Gastroesophageal sphincter (tissue), 4 donors: ENCODE measurements around the gene SMARCA1. TPM values are rescaled to one million over a fixed set of nuclear protein-coding genes. Genes with fewer than 3 reads are reported as not detected.

Experiments
- ATAC-seq: fragments of 150-250 bp; one replicate; pipeline ENCODE4 v1.9.1; 2016; ENCODE audit warnings: mild to moderate bottlenecking, moderate library complexity
- H3K27ac ChIP-seq, 4 donors: fragments of 200-600 bp; sonication (generic) in 3 of 4; 1 replicate in 3 of 4; 2 replicates in 1 of 4; pipeline ENCODE4 v1.5.1; 2016 to 2019
- H3K27me3 ChIP-seq: fragments of 200-600 bp; sonication (generic); one replicate; pipeline ENCODE4 v1.5.1; 2019
- H3K36me3 ChIP-seq, 2 donors: fragments of 200-600 bp; sonication (generic); one replicate each; pipeline ENCODE4 v1.5.1; 2019; ENCODE audit warnings: control low read depth in 1 of 2
- H3K4me1 ChIP-seq, 3 donors: fragments of 200-600 bp; sonication (generic); 1 replicate in 2 of 3; 2 replicates in 1 of 3; pipeline ENCODE4 v1.5.1; 2016 to 2019; ENCODE audit warnings: control low read depth in 2 of 3
- H3K4me3 ChIP-seq, 2 donors: fragments of 200-600 bp; sonication (generic); one replicate each; pipeline ENCODE4 v1.5.1; 2019; ENCODE audit warnings: mild to moderate bottlenecking in 1 of 2, moderate library complexity in 1 of 2
- H3K9me3 ChIP-seq, 3 donors: fragments of 200-600 bp; sonication (generic); one replicate each; pipeline ENCODE4 v1.5.1; 2017 to 2019; ENCODE audit warnings: control low read depth in 2 of 3
- EP300 ChIP-seq: sonication (generic); formaldehyde crosslinking; IDR thresholded peaks from one replicate; pipeline ENCODE4 v1.6.1; 2017; ENCODE audit warnings: antibody characterized with exemption, mild to moderate bottlenecking
- POLR2A ChIP-seq, 2 donors: fragments of 450-650 bp; IDR thresholded peaks; one replicate each; pipeline ENCODE4 v1.6.1; 2017; ENCODE audit warnings: antibody characterized with exemption in 2 of 2, mild to moderate bottlenecking in 2 of 2, moderate library complexity in 1 of 2
- POLR2AphosphoS5 ChIP-seq: sonication (generic); formaldehyde crosslinking; IDR thresholded peaks from one replicate; pipeline ENCODE4 v1.6.1; 2017; ENCODE audit warnings: antibody characterized with exemption
- WGBS, 2 donors: methylation state at CpG; one replicate each; pipeline ENCODE4 v1.1.5; 2018; ENCODE audit warnings: low coverage in 1 of 2; 5-methylcytosine and 5-hydroxymethylcytosine counted together
- total RNA-seq, 4 donors: library from RNA; depleted of rRNA; stranded (reverse); fragments of >200 nt; gene quantifications; one replicate each; pipeline ENCODE4 v1.1.0, GENCODE V29; 2016
- TF ChIP-seq, protein P1 (sequence below), 4 experiments: fragments of 200-600 bp in 2 of 4; fragments of 450-650 bp in 2 of 4; sonication (generic) in 1 of 4; IDR thresholded peaks; one replicate each; pipeline ENCODE4 v1.5.1; 2017 to 2019; ENCODE audit warnings: antibody characterized with exemption in 4 of 4, mild to moderate bottlenecking in 2 of 4, moderate library complexity in 2 of 4

SMARCA1 gene
- total RNA-seq, 4 donors from 2014 or later, result 55.4 to 91.7 (median 64.1) TPM

DNA sequence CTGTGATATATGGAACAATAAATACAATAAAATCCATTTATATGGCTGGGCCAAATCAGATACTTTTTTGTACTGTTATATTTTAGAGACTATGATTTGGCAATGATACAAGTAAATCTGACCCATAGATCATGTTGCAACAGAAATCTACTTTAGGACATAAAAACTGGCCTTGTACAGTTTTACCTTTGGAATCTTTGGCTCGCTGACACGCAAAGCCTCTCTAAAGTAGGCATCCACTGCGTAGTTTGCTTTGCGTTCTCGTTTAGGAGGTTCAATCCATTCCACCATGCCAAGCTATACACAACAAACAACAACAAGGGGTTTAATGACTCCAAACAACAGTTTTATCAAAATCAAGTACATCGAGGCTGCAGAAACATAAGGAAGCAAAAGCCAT, 42.4 kb downstream of the SMARCA1 start:
- Histone ChIP-seq H3K9me3 (no peaks in the 10 kb centered on the region), H3K36me3 (peaks cover 0 to 10% of the 10 kb centered on the region in 2 donors), H3K4me3 (no peak overlapping the region), H3K4me1 (no peaks in the 10 kb centered on the region), H3K27ac (no peak overlapping the region), H3K27me3 (no peaks in the 10 kb centered on the region)
- ATAC-seq, result no peak
- TF ChIP-seq, protein P1, sequence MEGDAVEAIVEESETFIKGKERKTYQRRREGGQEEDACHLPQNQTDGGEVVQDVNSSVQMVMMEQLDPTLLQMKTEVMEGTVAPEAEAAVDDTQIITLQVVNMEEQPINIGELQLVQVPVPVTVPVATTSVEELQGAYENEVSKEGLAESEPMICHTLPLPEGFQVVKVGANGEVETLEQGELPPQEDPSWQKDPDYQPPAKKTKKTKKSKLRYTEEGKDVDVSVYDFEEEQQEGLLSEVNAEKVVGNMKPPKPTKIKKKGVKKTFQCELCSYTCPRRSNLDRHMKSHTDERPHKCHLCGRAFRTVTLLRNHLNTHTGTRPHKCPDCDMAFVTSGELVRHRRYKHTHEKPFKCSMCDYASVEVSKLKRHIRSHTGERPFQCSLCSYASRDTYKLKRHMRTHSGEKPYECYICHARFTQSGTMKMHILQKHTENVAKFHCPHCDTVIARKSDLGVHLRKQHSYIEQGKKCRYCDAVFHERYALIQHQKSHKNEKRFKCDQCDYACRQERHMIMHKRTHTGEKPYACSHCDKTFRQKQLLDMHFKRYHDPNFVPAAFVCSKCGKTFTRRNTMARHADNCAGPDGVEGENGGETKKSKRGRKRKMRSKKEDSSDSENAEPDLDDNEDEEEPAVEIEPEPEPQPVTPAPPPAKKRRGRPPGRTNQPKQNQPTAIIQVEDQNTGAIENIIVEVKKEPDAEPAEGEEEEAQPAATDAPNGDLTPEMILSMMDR (IDR thresholded peaks at IDR 0.05), result no peak
- no peak for TF ChIP-seq EP300
- TF ChIP-seq POLR2AphosphoS5, result no peak
- no peak for TF ChIP-seq POLR2A (IDR thresholded peaks at IDR 0.05)
- WGBS, 2 donors, result 86 to 93% methylated on average over 5 to 6 of the region's 6 CpGs

DNA sequence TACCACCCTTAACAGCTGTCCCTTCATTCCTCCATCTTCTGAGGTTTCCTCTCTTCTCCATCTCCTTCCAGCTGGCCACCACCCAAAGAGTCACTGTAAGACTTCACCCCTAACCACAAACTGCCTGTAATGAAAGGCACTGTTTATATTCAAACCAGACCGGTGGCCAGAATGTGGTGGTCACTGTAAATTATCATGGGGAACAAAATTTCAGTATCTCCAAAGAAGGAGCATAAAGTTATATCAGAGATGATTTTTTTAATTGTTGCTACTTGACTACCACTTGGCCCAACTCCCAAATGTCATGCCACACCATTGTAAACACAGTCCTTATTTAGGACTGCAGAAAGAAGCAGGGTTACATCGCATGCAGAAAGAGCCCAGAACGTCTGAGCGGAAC, 44.8 kb downstream of the SMARCA1 start:
- no peak for TF ChIP-seq POLR2A (IDR thresholded peaks at IDR 0.05)
- peak; percentile 39 for TF ChIP-seq POLR2AphosphoS5
- Histone ChIP-seq H3K36me3 (no peaks in the 10 kb centered on the region), H3K27ac (peak overlapping the region in 2 of 4 donors; percentile 53 to 64), H3K4me3 (no peak overlapping the region), H3K9me3 (no peaks in the 10 kb centered on the region), H3K27me3 (no peaks in the 10 kb centered on the region), H3K4me1 (no peaks in the 10 kb centered on the region)
- 47 to 50% methylated on average over 2 to 4 of the region's 4 CpGs for WGBS, 2 donors
- ATAC-seq, result peak; percentile 55

DNA sequence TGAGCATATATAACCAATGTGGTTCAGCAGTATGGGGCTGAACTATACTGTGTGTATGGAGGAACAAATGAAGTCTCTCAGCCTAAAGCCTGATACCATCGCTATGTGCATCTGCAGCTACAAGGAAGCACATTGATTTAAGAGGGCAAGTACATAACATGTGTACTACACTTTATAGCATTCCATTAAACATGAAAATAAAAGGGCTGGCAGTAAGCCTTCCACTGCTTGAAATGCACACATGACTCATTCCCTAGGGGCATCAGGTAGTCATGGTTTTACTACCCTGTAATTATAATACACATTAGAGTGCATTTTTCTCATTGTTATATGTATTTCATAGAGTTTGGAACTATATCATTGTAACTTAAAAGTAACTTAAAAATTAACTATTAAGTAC, 51.2 kb downstream of the SMARCA1 start:
- H3K4me1 ChIP-seq, result no peaks in the 10 kb centered on the region
- H3K36me3 ChIP-seq, result peaks cover 0 to 7% of the 10 kb centered on the region in 2 donors
- WGBS, 2 donors, result no CpG with 5 or more reads among the region's 1 CpG
- no peak overlapping the region for H3K4me3 ChIP-seq
- no peak overlapping the region for H3K27ac ChIP-seq
- no peak for ATAC-seq
- no peak for TF ChIP-seq POLR2AphosphoS5
- TF ChIP-seq EP300, result no peak
- no peak for TF ChIP-seq POLR2A (IDR thresholded peaks at IDR 0.05)
- TF ChIP-seq, protein P1 (IDR thresholded peaks at IDR 0.05), result no peak
- H3K27me3 ChIP-seq, result no peaks in the 10 kb centered on the region
- no peaks in the 10 kb centered on the region for H3K9me3 ChIP-seq

DNA sequence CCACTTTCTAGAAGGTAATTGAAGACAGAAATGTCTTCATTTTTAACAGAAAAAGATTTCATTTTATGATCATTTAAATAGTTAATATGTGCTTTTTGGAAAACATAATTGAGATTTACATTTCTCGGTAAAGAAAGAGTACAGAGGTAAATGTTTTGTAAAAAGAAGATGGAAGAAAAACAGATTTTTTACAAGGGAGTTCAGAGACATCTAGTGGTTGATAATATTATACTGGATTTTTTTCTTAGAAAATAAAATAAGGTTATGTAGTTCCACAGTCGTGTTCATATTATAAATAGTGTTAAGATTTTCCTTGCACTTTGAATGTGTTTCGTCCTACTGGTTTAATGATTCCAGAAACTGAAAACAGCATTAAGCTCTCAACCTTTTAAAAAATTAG, 60.6 kb downstream of the SMARCA1 start:
- Histone ChIP-seq H3K27ac (peak overlapping the region in 2 of 4 donors; percentile 8 to 41), H3K4me3 (no peak overlapping the region), H3K9me3 (no peaks in the 10 kb centered on the region), H3K4me1 (no peaks in the 10 kb centered on the region), H3K27me3 (no peaks in the 10 kb centered on the region), H3K36me3 (peaks cover 0 to 33% of the 10 kb centered on the region in 2 donors)
- no peak for ATAC-seq
- 18 to 25% methylated on average over 3 of the region's 3 CpGs for WGBS, 2 donors
- TF ChIP-seq POLR2A (IDR thresholded peaks at IDR 0.05), result no peak
- TF ChIP-seq, protein P1 (IDR thresholded peaks at IDR 0.05), result peak in 2 of 4 experiments; percentile 14 to 37

DNA sequence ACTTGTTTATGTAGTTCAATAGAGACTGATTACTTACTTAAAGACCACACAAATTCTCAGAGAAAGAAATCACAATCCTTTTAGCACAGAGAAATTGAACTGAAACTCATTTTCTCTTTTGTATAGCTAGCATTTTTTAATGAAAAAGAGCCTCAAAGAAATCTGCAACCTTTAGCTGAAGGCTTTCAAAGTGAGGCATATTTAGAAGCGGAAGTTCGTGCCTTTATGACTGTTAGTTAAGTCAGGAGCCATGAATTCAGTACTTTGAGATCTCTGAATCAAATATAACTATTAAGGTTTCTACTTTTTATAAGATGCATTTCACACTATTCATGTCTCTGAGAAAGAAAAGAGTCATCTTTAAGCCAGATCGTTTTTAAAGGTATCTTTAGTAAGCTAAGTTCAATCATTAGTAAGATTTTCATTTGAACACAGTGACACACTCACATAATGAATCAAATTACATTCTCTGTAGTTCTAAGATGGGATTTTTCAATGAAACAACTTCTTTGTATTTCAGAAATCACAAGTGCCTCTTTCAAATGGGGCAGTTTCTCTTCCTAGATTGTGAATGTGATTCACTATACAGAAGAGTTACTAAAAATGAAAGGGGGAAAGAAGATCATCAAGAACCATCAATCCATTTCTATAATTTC, 61.4 kb downstream of the SMARCA1 start:
- no peak for ATAC-seq
- Histone ChIP-seq H3K27me3 (no peaks in the 10 kb centered on the region), H3K4me3 (no peak overlapping the region), H3K9me3 (no peaks in the 10 kb centered on the region), H3K36me3 (peaks cover 0 to 33% of the 10 kb centered on the region in 2 donors), H3K4me1 (no peaks in the 10 kb centered on the region), H3K27ac (peak overlapping the region in 1 of 4 donors; percentile 41)
- WGBS, 2 donors, result 47 to 48% methylated on average over 3 of the region's 3 CpGs
- TF ChIP-seq POLR2A (IDR thresholded peaks at IDR 0.05) (no peak), POLR2AphosphoS5 (no peak)

DNA sequence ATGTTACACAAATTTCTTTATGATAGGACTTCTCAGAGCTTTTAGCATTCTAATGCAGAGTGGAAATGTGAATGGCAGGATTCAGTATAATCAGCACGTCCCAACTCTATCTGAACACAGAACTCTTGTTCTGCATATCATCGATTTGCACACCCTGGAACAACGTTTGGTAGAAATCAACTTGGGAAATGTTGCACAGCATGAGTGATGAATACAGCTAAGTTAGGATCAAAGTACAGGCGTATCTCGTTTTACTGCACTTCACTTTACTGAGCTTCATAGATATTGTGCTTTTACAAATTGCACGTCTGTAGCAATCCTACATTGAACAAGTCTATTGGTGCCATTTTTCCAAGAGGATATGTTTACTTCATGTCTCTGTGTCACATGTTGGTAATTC, 70.8 kb downstream of the SMARCA1 start:
- H3K9me3 ChIP-seq, result no peaks in the 10 kb centered on the region
- 78 to 84% methylated on average over 6 of the region's 6 CpGs for WGBS, 2 donors

More for the DNA sequence above, 70.8 kb downstream of the SMARCA1 start:
- TF ChIP-seq EP300 (no peak), POLR2AphosphoS5 (no peak), POLR2A (IDR thresholded peaks at IDR 0.05) (no peak)
- TF ChIP-seq, protein P1 (IDR thresholded peaks at IDR 0.05), result no peak
- H3K4me1 ChIP-seq, result no peaks in the 10 kb centered on the region
- no peak overlapping the region for H3K27ac ChIP-seq
- H3K4me3 ChIP-seq, result no peak overlapping the region
- ATAC-seq, result no peak
- H3K36me3 ChIP-seq, result peaks cover 0 to 5% of the 10 kb centered on the region in 2 donors
- no peaks in the 10 kb centered on the region for H3K27me3 ChIP-seq
